Neural cell (in vitro differentiated cells): ENCODE data around the gene UBA1. TPM values are rescaled to one million over a fixed set of nuclear protein-coding genes. Genes with fewer than 3 reads are reported as not detected.
A peak's percentile ranks its signal among the peaks of the same experiment; 100 is the strongest.

Experiments
- H2AFZ ChIP-seq: fragments of 200-600, 300-800 bp; sonication (generic), shearing (Covaris generic); 2 replicates; pipeline ENCODE4 v1.6.0; 2014; ENCODE audit warnings: low read depth, mild to moderate bottlenecking, antibody characterized with exemption, low read length, moderate library complexity
- H3F3A ChIP-seq: fragments of 200-600 bp; shearing (Covaris generic); 2 replicates; pipeline ENCODE4 v1.6.1; 2016; ENCODE audit warnings: mild to moderate bottlenecking, moderate library complexity, mixed read lengths, antibody characterized with exemption, low read length; ENCODE audit not compliant: insufficient read depth, poor library complexity, severe bottlenecking
- H3K27ac ChIP-seq: fragments of 200-600, 300-800 bp; sonication (generic), shearing (Covaris generic); 2 replicates; pipeline ENCODE4 v1.5.1; 2014; ENCODE audit warnings: mild to moderate bottlenecking, low read length, moderate library complexity
- H3K27me3 ChIP-seq: fragments of 300-800, 200-600 bp; sonication (generic), shearing (Covaris generic); 2 replicates; pipeline ENCODE4 v1.6.0; 2014; ENCODE audit warnings: mild to moderate bottlenecking, low read depth, low read length, moderate library complexity; ENCODE audit not compliant: insufficient read depth
- H3K36me3 ChIP-seq: fragments of 300-800, 200-600 bp; sonication (generic), shearing (Covaris generic); 2 replicates; pipeline ENCODE4 v1.5.1; 2014; ENCODE audit warnings: mild to moderate bottlenecking, antibody characterized with exemption, low read length, moderate library complexity; ENCODE audit not compliant: insufficient read depth
- H3K4me2 ChIP-seq: fragments of 300-800, 200-600 bp; sonication (generic), shearing (Covaris generic); 2 replicates; pipeline ENCODE4 v1.6.0; 2014; ENCODE audit warnings: mild to moderate bottlenecking, low read length
- H3K4me3 ChIP-seq: fragments of 300-800, 200-600 bp; sonication (generic), shearing (Covaris generic); 2 replicates; pipeline ENCODE4 v1.5.1; 2014; ENCODE audit warnings: mild to moderate bottlenecking, low read length, moderate library complexity
- H3K79me2 ChIP-seq: fragments of 200-600 bp; shearing (Covaris generic); replicated peaks from 2 replicates; pipeline ENCODE4 v1.6.0; 2014; ENCODE audit warnings: mild to moderate bottlenecking, low read length, moderate library complexity; ENCODE audit not compliant: insufficient read depth
- H3K9ac ChIP-seq: fragments of 300-800, 200-600 bp; sonication (generic), shearing (Covaris generic); 2 replicates; pipeline ENCODE4 v1.6.1; 2016; ENCODE audit warnings: mild to moderate bottlenecking, low read length, mixed read lengths
- H3K9me2 ChIP-seq: fragments of 200-600 bp; shearing (Covaris generic); 2 replicates; pipeline ENCODE4 v1.6.1; 2016; ENCODE audit warnings: mild to moderate bottlenecking, low read length, mixed read lengths; ENCODE audit not compliant: insufficient read depth
- H3K9me3 ChIP-seq: fragments of 200-600, 300-800 bp; sonication (generic), shearing (Covaris generic); 2 replicates; pipeline ENCODE4 v1.6.1; 2016; ENCODE audit warnings: mild to moderate bottlenecking, mixed run types, low read length, moderate library complexity, mixed read lengths
- H4K20me1 ChIP-seq: fragments of 200-600 bp; shearing (Covaris generic); 2 replicates; pipeline ENCODE4 v1.6.1; 2016; ENCODE audit warnings: mild to moderate bottlenecking, mixed run types; ENCODE audit not compliant: insufficient read depth
- EP300 ChIP-seq: fragments of 450-650 bp; conservative IDR thresholded peaks from 2 replicates; pipeline ENCODE4 v1.6.1; 2014; ENCODE audit warnings: antibody characterized with exemption, mild to moderate bottlenecking, moderate library complexity; ENCODE audit not compliant: poor library complexity, severe bottlenecking
- EZH2 ChIP-seq: fragments of 200-600, 300-800 bp; shearing (Covaris generic), sonication (generic); IDR thresholded peaks from 2 replicates; pipeline ENCODE4 v1.6.1; 2014; ENCODE audit warnings: antibody characterized with exemption, low read length, borderline replicate concordance, mild to moderate bottlenecking; ENCODE audit not compliant: insufficient read depth, poor library complexity, severe bottlenecking
- MXI1 ChIP-seq: fragments of 450-650 bp; conservative IDR thresholded peaks from 2 replicates; pipeline ENCODE4 v1.6.1; 2014; ENCODE audit warnings: antibody characterized with exemption, mild to moderate bottlenecking; ENCODE audit not compliant: poor library complexity, severe bottlenecking
- POLR2AphosphoS5 ChIP-seq: IDR thresholded peaks from 2 replicates; pipeline ENCODE4 v1.6.1; 2012
- RAD21 ChIP-seq: fragments of 450-650 bp; conservative IDR thresholded peaks from 2 replicates; pipeline ENCODE4 v1.6.1; 2014; ENCODE audit warnings: antibody characterized with exemption, mild to moderate bottlenecking, moderate library complexity
- REST ChIP-seq: IDR thresholded peaks from 2 replicates; pipeline ENCODE4 v1.6.1; 2012; ENCODE audit warnings: borderline replicate concordance
- SMC3 ChIP-seq: fragments of 450-650 bp; conservative IDR thresholded peaks from 2 replicates; pipeline ENCODE4 v1.6.1; 2014; ENCODE audit warnings: antibody characterized with exemption, mild to moderate bottlenecking, moderate library complexity; ENCODE audit not compliant: poor library complexity
- TAF1 ChIP-seq: IDR thresholded peaks from 2 replicates; pipeline ENCODE4 v1.6.1; 2012; ENCODE audit warnings: low read depth
- polyA minus RNA-seq: library from RNA; depleted of rRNA, polyadenylated mRNA; stranded (reverse); fragments of >200 nt; gene quantifications from 2 replicates; pipeline ENCODE4 v1.2.3, GENCODE V29; 2014
- polyA plus RNA-seq: library from polyadenylated mRNA; depleted of rRNA; stranded (reverse); fragments of >200 nt; gene quantifications from 2 replicates; pipeline ENCODE4 v1.2.3, GENCODE V29; 2014
- TF ChIP-seq, protein P1 (sequence below): fragments of 450-650 bp; IDR thresholded peaks from 2 replicates; pipeline ENCODE4 v1.5.1; 2014; ENCODE audit warnings: antibody characterized with exemption, mild to moderate bottlenecking, moderate library complexity; ENCODE audit not compliant: poor library complexity, severe bottlenecking

UBA1 gene
- polyA plus RNA-seq = 132 and 150 TPM in 2 replicates
- 191 and 195 TPM in 2 replicates for polyA minus RNA-seq

DNA sequence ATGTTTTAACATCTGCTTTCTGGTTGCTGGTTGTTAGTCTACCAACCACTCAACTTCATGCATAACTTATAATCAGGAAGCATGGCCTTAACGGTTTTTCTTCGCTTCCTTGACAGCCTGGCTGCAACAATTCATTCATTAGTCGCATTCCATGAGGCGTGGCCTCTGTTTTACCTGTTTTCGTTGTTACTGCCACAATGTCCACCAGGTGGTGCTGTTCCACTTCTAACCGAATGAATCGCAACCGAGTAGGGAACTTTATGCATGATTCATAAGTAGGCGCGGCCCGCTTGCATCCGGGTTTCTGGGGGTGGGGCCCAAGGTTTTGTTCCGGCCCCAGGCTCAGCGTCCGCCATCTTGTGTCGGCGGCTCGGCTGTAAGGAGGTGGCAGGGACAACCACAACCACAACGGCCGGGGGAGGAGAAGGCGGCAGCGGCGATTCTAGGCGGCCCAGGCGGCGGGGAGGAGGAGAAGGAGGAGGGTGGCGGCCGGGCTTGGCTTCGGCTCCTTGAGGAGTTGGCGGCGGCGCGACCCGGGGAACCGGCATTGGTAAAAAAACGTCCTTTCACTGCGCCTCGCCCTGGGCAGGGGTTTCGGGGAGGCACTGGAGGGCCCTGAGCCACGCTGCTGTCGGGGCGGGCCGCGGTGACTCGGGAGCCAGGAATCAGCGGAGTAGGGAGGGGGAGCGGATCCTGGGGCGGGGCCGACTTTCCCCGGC, at the start of gene UBA1:
Gene UBA1 (plus strand): TSS at position 355 of the 719 bp plus-strand sequence. CDS start 4,974 bp downstream, outside the sequence.
- Histone ChIP-seq H4K20me1 (peaks cover 15% of the 10 kb centered on the region), H3K9ac (peak within 1 kb of the TSS; percentile 96), H3K4me2 (peak within 1 kb of the TSS; percentile 55), H3K9me2 (no peaks in the 10 kb centered on the region), H3K27ac (peak within 1 kb of the TSS; percentile 91), H3F3A (no peaks in the 10 kb centered on the region), H3K36me3 (no peaks in the 10 kb centered on the region), H3K4me3 (peak within 1 kb of the TSS; percentile 85), H2AFZ (no peak within 1 kb of the TSS), H3K79me2 (peaks cover 45% of the 10 kb centered on the region), H3K9me3 (no peaks in the 10 kb centered on the region), H3K27me3 (no peaks in the 10 kb centered on the region)
- peak; percentile 65 for TF ChIP-seq REST
- TF ChIP-seq SMC3 = peak; percentile 94
- peak; percentile 98 for TF ChIP-seq POLR2AphosphoS5
- TF ChIP-seq MXI1 = no peak
- TF ChIP-seq EZH2 = no peak
- TF ChIP-seq, protein P1, sequence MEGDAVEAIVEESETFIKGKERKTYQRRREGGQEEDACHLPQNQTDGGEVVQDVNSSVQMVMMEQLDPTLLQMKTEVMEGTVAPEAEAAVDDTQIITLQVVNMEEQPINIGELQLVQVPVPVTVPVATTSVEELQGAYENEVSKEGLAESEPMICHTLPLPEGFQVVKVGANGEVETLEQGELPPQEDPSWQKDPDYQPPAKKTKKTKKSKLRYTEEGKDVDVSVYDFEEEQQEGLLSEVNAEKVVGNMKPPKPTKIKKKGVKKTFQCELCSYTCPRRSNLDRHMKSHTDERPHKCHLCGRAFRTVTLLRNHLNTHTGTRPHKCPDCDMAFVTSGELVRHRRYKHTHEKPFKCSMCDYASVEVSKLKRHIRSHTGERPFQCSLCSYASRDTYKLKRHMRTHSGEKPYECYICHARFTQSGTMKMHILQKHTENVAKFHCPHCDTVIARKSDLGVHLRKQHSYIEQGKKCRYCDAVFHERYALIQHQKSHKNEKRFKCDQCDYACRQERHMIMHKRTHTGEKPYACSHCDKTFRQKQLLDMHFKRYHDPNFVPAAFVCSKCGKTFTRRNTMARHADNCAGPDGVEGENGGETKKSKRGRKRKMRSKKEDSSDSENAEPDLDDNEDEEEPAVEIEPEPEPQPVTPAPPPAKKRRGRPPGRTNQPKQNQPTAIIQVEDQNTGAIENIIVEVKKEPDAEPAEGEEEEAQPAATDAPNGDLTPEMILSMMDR = peak; percentile 93
- TF ChIP-seq EP300 = no peak
- TF ChIP-seq RAD21 = peak; percentile 94
- peak; percentile 56 for TF ChIP-seq TAF1

GRCh38 chrX:47143894-47144625, 49.6 kb upstream of the UBA1 start:
- Histone ChIP-seq H3K79me2 (peaks cover 31% of the 10 kb centered on the region), H3K9me3 (no peaks in the 10 kb centered on the region), H2AFZ (no peak overlapping the region)

More at GRCh38 chrX:47143894-47144625, 49.6 kb upstream of the UBA1 start:
- H3K4me3 ChIP-seq = peak overlapping the region; percentile 79
- peak overlapping the region; percentile 98 for H3K9ac ChIP-seq
- no peaks in the 10 kb centered on the region for H3F3A ChIP-seq
- H3K9me2 ChIP-seq = no peaks in the 10 kb centered on the region
- no peaks in the 10 kb centered on the region for H3K27me3 ChIP-seq
- H3K4me2 ChIP-seq = peak overlapping the region; percentile 48
- no peaks in the 10 kb centered on the region for H3K36me3 ChIP-seq
- peaks cover 3% of the 10 kb centered on the region for H4K20me1 ChIP-seq
- peak overlapping the region; percentile 97 for H3K27ac ChIP-seq
- TF ChIP-seq REST (no peak), EP300 (no peak)
- TF ChIP-seq, protein P1 = no peak
